ENCODE results near the gene OTOGL.

DNA sequence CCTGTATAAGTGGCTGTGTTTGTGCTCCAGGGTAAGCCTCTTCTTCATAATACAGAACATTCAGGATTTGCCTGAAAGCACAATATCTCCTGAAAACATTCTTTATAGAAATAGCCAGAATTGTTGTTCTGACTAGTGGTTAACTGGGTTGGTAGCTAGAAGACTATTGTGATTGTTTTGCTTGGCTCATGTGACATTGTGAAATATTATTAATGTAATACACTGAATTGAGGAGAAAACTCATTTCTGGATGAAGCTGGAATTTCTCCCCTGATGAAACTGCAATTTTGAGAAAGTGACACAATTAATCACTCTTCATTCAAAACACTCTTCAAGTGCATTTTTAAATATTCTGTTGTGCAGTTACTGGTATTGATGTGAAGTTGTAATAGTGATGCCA is 172.4 kb downstream of the OTOGL start:
- TF ChIP-seq CTCF (IDR thresholded peaks at IDR 0.05; ENCODE audit: low read depth, low read length, poor library complexity, severe bottlenecking) (no peak), EZH2phosphoT487 (IDR thresholded peaks at IDR 0.05; ENCODE audit: borderline replicate concordance, low read length) (no peak)
